Measurements from ENCODE around the gene FICD.

The FICD gene

GRCh38 chr12:108560321-108560721 lies 45.2 kb downstream of the FICD start:
- TF ChIP-seq RAD21 (IDR thresholded peaks at IDR 0.05; ENCODE audit: low read depth) = no peak

- TF ChIP-seq CEBPB (IDR thresholded peaks at IDR 0.05) (no peak), NFIC (IDR thresholded peaks at IDR 0.05) (no peak; the same call in 1 of the 2 replicates), TAF1 (IDR thresholded peaks at IDR 0.05; ENCODE audit: low read depth) (peak; percentile 96), REST (IDR thresholded peaks at IDR 0.05; ENCODE audit: low read depth) (no peak), YY1 (IDR thresholded peaks at IDR 0.05; ENCODE audit: low read depth) (peak; percentile 96), EGR1 (IDR thresholded peaks at IDR 0.05) (peak; percentile 81), ZBTB7A (IDR thresholded peaks at IDR 0.05; ENCODE audit: low read depth) (no peak), RAD21 (IDR thresholded peaks at IDR 0.05; ENCODE audit: low read depth) (no peak), CREB1 (IDR thresholded peaks at IDR 0.05; ENCODE audit: low read depth) (peak; percentile 52; the same call in 1 of the 2 replicates), FOXM1 (IDR thresholded peaks at IDR 0.05; ENCODE audit: borderline replicate concordance, low read depth) (no peak), USF1 (IDR thresholded peaks at IDR 0.05) (no peak; the same call in 1 of the 2 replicates), EP300 (IDR thresholded peaks at IDR 0.05; ENCODE audit: borderline replicate concordance) (peak; percentile 34; the same call in 1 of the 2 replicates), TCF12 (IDR thresholded peaks at IDR 0.05; ENCODE audit: low read depth) (0 out of 2 replicates have a peak, but pooled peaks have one; percentile 31), MAX (IDR thresholded peaks at IDR 0.05) (peak; percentile 45; the same call in 1 of the 2 replicates), TEAD4 (IDR thresholded peaks at IDR 0.05) (peak; percentile 39; the same call in 1 of the 2 replicates)
Observed at GRCh38 chr12:108560752-108561719, 46.0 kb downstream of the FICD start, which contains the start of gene SART3. Gene SART3 (minus strand): TSS chr12:108561173. CDS start chr12:108561154, 19 bp downstream.

GRCh38 chr12:108561852-108562347 lies 46.8 kb downstream of the FICD start:
- TF ChIP-seq ZBTB7A (IDR thresholded peaks at IDR 0.05; ENCODE audit: low read depth) = no peak
- no peak for TF ChIP-seq TEAD4 (IDR thresholded peaks at IDR 0.05)
- 0 out of 2 replicates have a peak, but pooled peaks have one; percentile 8 for TF ChIP-seq TCF12 (IDR thresholded peaks at IDR 0.05; ENCODE audit: low read depth)
- TF ChIP-seq REST (IDR thresholded peaks at IDR 0.05; ENCODE audit: low read depth) = no peak
- no peak for TF ChIP-seq USF1 (IDR thresholded peaks at IDR 0.05)
- TF ChIP-seq RAD21 (IDR thresholded peaks at IDR 0.05; ENCODE audit: low read depth) = no peak

GRCh38 chr12:108562348-108563135 lies 47.5 kb downstream of the FICD start, which contains the start of gene ISCU:
Gene ISCU (plus strand): TSS chr12:108562596. CDS start chr12:108562623, 27 bp downstream.
- TF ChIP-seq MAX (IDR thresholded peaks at IDR 0.05) (peak; percentile 65; the same call in 1 of the 2 replicates), ZBTB7A (IDR thresholded peaks at IDR 0.05; ENCODE audit: low read depth) (no peak), REST (IDR thresholded peaks at IDR 0.05; ENCODE audit: low read depth) (0 out of 2 replicates have a peak, but pooled peaks have one; percentile 14), TCF12 (IDR thresholded peaks at IDR 0.05; ENCODE audit: low read depth) (peak; percentile 8; the same call in 1 of the 2 replicates), TAF1 (IDR thresholded peaks at IDR 0.05; ENCODE audit: low read depth) (peak; percentile 64; the same call in 1 of the 2 replicates), YY1 (IDR thresholded peaks at IDR 0.05; ENCODE audit: low read depth) (peak; percentile 94), NFIC (IDR thresholded peaks at IDR 0.05) (no peak), CREB1 (IDR thresholded peaks at IDR 0.05; ENCODE audit: low read depth) (peak; percentile 82)

Measured in Ishikawa (cell line).